T follicular helper cell (primary cell): ENCODE measurements around the gene COQ10B.

ENCODE experiments used
- DNase-seq: peaks from one replicate; pipeline ENCODE4 v3.0.0-alpha.2; 2020; ENCODE audit warnings: low read depth

The COQ10B gene

DNA sequence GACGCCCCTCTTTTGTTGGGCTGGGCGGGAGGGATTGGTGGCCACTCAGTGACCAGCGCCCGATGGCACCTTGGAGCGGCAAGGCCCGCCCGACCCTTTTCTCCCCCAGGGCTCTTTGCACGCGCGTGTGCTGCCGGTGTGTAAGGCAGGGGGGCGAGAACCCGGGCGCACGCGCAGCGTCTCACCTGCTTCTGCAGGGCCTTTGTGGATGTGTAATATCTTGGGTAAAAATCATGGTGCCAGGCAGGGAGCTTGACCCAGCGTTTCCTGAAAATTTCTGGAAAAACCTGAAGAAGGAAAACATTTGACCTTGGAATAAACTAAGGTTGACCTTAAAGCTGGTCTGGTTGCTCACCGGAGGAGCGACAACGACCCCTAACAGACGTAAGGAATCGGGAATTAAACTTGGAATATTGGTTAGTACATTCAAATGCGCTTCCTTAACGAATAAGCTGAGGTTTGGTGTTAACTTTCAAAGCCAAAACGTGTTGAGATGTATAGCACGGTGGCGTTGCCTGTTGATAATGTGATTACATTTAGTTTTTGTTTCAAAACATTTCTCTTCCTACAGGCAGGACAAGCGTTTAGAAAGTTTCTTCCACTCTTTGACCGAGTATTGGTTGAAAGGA, 47.3 kb downstream of the COQ10B start:
- no peak for DNase-seq

GRCh38 chr2:197502201-197502600, 48.8 kb downstream of the COQ10B start:
- DNase-seq, result no peak

GRCh38 chr2:197502685-197503084, 49.3 kb downstream of the COQ10B start:
- DNase-seq, result no peak

GRCh38 chr2:197504000-197504399, 50.6 kb downstream of the COQ10B start:
- DNase-seq, result no peak

DNA sequence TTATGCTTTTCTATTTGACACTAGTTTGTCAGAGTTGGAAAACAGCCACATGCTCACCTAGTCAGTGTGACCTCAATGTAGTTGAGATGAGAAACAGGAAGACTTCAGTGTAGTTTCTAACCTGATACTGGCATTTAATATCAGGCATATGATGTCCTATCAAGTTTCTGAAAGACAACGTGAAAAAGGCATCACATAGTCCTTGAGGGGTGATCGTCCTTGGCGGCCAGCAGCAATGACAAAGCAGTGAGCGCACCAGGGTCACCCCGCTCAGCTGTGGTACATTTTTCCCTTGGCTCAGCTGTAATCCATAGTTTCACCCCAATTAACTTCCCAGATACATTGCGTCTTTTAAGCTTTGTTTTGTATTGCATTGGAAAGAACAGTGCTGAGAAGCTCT, 51.2 kb downstream of the COQ10B start:
- no peak for DNase-seq

DNA sequence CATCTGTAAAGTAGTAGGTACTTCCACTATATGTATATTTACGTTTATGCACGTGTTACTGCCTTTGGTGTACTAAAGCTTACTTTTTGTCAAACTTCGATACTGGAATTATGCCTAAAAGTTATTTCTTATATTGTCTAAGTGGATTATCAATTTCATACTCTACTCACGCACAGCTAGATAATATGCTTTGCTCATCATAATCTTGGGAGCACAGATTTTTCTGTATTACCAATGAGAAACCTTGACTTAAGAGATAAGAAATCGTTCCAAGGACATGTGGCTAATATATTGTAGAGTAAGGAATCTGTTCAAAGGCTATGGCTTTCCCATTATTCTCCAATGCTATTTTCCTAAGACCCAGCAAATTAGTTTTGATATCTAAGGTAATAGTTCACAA, 53.3 kb downstream of the COQ10B start:
- DNase-seq, result no peak

DNA sequence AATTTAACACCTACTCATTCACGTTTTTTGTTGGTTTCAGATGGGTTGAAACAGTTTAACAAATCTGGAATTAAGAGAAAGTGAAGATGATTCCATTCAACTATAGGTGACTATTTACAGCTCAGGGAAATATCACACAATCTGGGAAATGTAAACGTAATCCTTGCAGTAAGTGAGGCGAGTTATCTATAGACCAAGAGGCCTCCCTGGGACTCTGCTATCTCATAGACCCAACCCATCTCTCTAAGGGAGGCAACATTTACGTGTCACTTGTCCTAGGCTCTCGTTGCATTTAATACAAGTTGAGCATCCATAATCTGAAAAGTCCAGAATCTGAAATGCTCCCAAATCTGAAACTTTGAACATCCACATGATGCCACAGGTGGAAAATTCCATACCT, 60.6 kb downstream of the COQ10B start:
- no peak for DNase-seq

DNA sequence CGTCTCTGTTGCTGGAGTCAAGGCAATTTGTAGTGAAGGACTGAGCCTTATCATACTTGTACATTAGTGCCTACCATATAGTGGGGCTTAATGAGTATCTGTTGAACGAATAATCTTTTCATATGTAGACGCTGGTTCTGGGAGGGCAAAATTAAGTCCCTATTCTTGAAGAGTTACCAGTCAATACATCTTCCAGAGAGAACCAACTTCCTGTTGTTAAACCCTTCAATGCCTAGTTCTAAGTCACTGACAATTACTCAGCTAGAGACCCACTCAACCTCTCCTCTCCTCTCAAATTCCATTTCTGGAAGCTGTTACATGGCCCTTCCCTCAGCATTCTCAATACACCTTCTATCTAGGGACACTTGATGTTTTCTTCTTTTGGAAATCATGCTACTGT, 61.4 kb downstream of the COQ10B start:
- no peak for DNase-seq

DNA sequence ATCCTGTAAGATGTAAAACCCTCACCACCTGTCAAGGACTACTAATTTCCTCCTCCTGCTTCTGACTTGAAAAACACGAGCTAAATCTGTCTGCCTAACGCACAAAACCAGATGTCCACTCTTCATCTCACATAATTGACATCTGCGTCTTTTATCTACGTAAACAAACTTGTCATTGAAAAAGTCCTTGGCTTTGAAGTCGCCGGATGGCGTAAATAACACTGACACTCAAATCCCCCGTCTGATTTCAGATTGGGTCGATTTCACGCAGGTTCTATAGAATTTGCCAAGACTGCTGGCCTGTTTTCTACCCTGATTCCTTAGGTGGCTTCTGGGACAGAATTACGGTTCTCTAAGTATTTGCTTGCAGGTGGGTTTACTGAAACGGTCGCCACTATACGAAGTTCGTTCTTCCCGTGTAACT, 62.0 kb downstream of the COQ10B start:
- DNase-seq, result no peak

DNA sequence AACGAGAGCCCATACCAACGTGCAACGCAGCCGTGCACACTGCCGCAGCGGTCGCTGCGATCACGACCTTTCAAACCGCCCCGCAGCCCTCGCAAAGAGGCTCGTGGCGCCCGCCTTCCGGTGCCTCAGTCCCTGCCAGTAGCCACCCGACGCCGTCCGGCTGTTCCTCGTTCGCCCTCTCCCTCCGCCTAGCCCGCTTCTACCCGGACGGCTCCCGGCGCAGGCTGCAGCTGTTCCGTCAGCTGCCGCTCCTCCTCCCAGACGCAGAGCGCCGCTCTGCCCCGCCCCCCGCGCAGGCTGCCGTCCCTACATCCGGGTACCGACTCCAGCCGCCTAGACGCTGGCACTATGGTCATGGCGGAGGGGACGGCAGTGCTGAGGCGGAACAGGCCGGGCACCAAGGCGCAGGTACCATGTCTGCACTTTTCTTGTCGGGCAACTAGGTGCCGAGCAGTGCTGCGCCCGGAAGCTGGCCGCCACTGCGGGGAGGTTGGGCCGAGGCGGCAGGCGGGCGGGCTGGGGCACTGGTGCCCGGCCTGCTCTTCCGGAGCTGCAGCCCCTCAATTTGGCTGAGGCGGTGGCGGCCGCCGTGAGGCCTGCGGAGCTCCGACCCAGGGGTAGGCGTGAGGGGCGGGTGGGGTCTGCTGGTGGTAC, 62.5 kb downstream of the COQ10B start, which contains the start of gene MOB4:
TSS of gene MOB4 (plus strand) at position 328 of the 654 bp plus-strand sequence. CDS start at position 349, 21 bp downstream.
- peak; percentile 87 for DNase-seq

- peak; percentile 14 for DNase-seq
Measured at GRCh38 chr2:197516393-197516761, 63.0 kb downstream of the COQ10B start.

DNA sequence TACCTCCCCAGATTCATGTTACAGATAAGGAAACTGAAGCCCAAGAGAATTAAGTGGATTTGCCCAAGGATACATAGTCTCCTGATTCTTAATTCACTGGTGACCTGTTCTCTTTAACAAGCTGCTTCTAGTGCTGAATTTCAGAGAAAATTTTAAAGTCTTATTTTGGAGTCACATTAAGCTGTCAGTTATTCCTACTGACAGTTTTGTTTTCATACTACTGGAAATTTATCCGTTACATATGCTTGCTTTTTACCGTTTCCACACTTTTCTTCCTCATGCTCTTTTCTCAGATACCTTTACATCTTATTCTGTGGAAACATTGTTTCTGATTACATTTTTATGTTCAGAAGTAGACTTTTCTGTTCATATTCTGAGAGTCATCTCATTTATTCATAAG, 63.8 kb downstream of the COQ10B start:
- no peak for DNase-seq
